SW480 (cell line): ENCODE results near the gene SRXN1.

Experiments
- DNase-seq: peaks from one replicate; pipeline ENCODE4 v3.0.0-alpha.2; 2016; ENCODE audit warnings: low spot score

SRXN1 gene

GRCh38 chr20:675453-676314 lies 22.7 kb upstream of the SRXN1 start, which contains the start of gene SCRT2:
Gene SCRT2 (minus strand): TSS chr20:675802. CDS start chr20:675601, 201 bp downstream.
- DNase-seq = peak; percentile 64

GRCh38 chr20:675033-675452 lies 22.0 kb upstream of the SRXN1 start:
- DNase-seq = no peak

GRCh38 chr20:673603-674001 lies 20.6 kb upstream of the SRXN1 start:
- no peak for DNase-seq

GRCh38 chr20:672963-673602 lies 20.1 kb upstream of the SRXN1 start:
- DNase-seq = peak; percentile 39

- DNase-seq = peak; percentile 95
Observed at GRCh38 chr20:671252-672030, 18.4 kb upstream of the SRXN1 start.

- no peak for DNase-seq
Observed at GRCh38 chr20:669573-669972, 16.6 kb upstream of the SRXN1 start.

- no peak for DNase-seq
Observed at GRCh38 chr20:668638-669037, 15.6 kb upstream of the SRXN1 start.

GRCh38 chr20:668050-668449 lies 15.1 kb upstream of the SRXN1 start:
- DNase-seq = no peak

- DNase-seq = peak; percentile 30
Observed at GRCh38 chr20:667351-668034, 14.5 kb upstream of the SRXN1 start.

- no peak for DNase-seq
Observed at GRCh38 chr20:666877-667276, 13.9 kb upstream of the SRXN1 start.

GRCh38 chr20:665276-665675 lies 12.3 kb upstream of the SRXN1 start:
- DNase-seq = no peak

GRCh38 chr20:664576-664975 lies 11.6 kb upstream of the SRXN1 start:
- DNase-seq = no peak

GRCh38 chr20:664151-664550 lies 11.2 kb upstream of the SRXN1 start:
- DNase-seq = no peak

- DNase-seq = no peak
Observed at GRCh38 chr20:663315-664090, 10.5 kb upstream of the SRXN1 start.

- no peak for DNase-seq
Observed at GRCh38 chr20:662277-663192, 9.5 kb upstream of the SRXN1 start.

- no peak for DNase-seq
Observed at GRCh38 chr20:661474-662270, 8.7 kb upstream of the SRXN1 start.

- DNase-seq = no peak
Observed at GRCh38 chr20:658731-659291, 5.8 kb upstream of the SRXN1 start.

GRCh38 chr20:658202-658601 lies 5.2 kb upstream of the SRXN1 start:
- no peak for DNase-seq
